Mucosa of descending colon (tissue), 3 donors: ENCODE measurements around the gene ALDH3A2. TPM values are rescaled to one million over a fixed set of nuclear protein-coding genes. Genes with fewer than 3 reads are reported as not detected.

ENCODE experiments used
- ATAC-seq: fragments of 200-7000 bp; cut with Tn5 transposase; one replicate; pipeline ENCODE4 v1.9.1; 2020; ENCODE audit warnings: mild to moderate bottlenecking, moderate library complexity
- DNase-seq, 3 donors: peaks; one replicate each; pipeline ENCODE4 v3.0.0-alpha.2; 2020
- H3K36me3 ChIP-seq: fragments of 200-600 bp; one replicate; pipeline ENCODE4 v1.8.0; 2021; ENCODE audit warnings: low read depth, mild to moderate bottlenecking
- H3K4me1 ChIP-seq: fragments of 200-600 bp; one replicate; pipeline ENCODE4 v1.8.0; 2021; ENCODE audit warnings: low read depth, mild to moderate bottlenecking
- H3K4me3 ChIP-seq: fragments of 200-600 bp; one replicate; pipeline ENCODE4 v1.8.0; 2021; ENCODE audit warnings: mild to moderate bottlenecking
- H3K9me3 ChIP-seq: fragments of 200-600 bp; one replicate; pipeline ENCODE4 v1.8.0; 2021; ENCODE audit warnings: mild to moderate bottlenecking
- CTCF ChIP-seq: fragments of 200-600 bp; IDR thresholded peaks from one replicate; pipeline ENCODE4 v1.8.0; 2022; ENCODE audit warnings: antibody characterized with exemption, mild to moderate bottlenecking
- intact Hi-C, 2 donors: fragments of 100-400 bp; cut with DNase I in 1 of 2; cut with micrococcal nuclease in 1 of 2; formaldehyde crosslinking; loops; one replicate each; pipeline versions ENCODE4 v1.11.0 to v1.11.1; 2022; cut with DNase I, micrococcal nuclease
- total RNA-seq, 3 donors: library from RNA; stranded (reverse); fragmentation: NEBNext Ultra II Directional in 2 of 3; extraction: Animal tissue kit (Norgen Biotek cat#: 25700) in 2 of 3; gene quantifications; one replicate each; pipeline versions ENCODE4 v1.2.1 to v1.2.4, GENCODE V29; 2021 to 2023
- donor health status: DM: no; HTN: no; CAD: no; lungs with moderate emphysema.
- donor health status: DM: no; HTN: no; CAD: no.
- donor health status: DM: no; HTN: yes; CAD: no.

Gene ALDH3A2
- total RNA-seq, 3 donors from 2014 or later = 93.8 to 129 (median 98.1) TPM

DNA sequence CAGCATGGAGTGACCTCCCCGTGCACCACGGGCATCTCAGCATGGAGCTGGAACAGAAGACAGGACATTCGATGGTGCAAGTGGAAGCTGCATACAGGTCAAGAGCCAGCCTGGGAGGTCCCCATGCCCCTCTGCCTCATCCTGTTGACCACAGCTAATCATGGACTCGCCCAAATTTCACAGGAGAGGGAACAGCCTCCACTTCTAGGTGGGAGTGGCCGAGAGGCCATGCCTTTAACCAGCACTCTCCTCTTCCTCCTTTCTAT, 71.6 kb downstream of the ALDH3A2 start:
- H3K4me3 ChIP-seq = no peak overlapping the region
- peak; percentile 6 for ATAC-seq
- no peaks in the 10 kb centered on the region for H3K36me3 ChIP-seq
- intact Hi-C loops = no loop called here
- no peaks in the 10 kb centered on the region for H3K9me3 ChIP-seq
- no peak for TF ChIP-seq CTCF
- peaks cover 17% of the 10 kb centered on the region for H3K4me1 ChIP-seq
- DNase-seq = peak in 1 of 3 donors; percentile 31

GRCh38 chr17:19720631-19721426, 72.3 kb downstream of the ALDH3A2 start:
- intact Hi-C loops = no loop called here
- TF ChIP-seq CTCF = no peak
- ATAC-seq = peak; percentile 65
- H3K9me3 ChIP-seq = no peaks in the 10 kb centered on the region
- peaks cover 17% of the 10 kb centered on the region for H3K4me1 ChIP-seq
- H3K36me3 ChIP-seq = no peaks in the 10 kb centered on the region
- no peak overlapping the region for H3K4me3 ChIP-seq
- peak; percentile 59 to 77 (median 70) for DNase-seq

- no peak overlapping the region for H3K4me3 ChIP-seq
- DNase-seq = peak in 1 of 3 donors; percentile 24
- H3K4me1 ChIP-seq = peaks cover 34% of the 10 kb centered on the region
- H3K36me3 ChIP-seq = no peaks in the 10 kb centered on the region
- no peak for TF ChIP-seq CTCF
- intact Hi-C loops = no loop called here
- H3K9me3 ChIP-seq = no peaks in the 10 kb centered on the region
- no peak for ATAC-seq
Observed at GRCh38 chr17:19723964-19724363, 75.4 kb downstream of the ALDH3A2 start.

- no peaks in the 10 kb centered on the region for H3K36me3 ChIP-seq
- TF ChIP-seq CTCF = no peak
- peaks cover 34% of the 10 kb centered on the region for H3K4me1 ChIP-seq
- no peaks in the 10 kb centered on the region for H3K9me3 ChIP-seq
- peak; percentile 76 for ATAC-seq
- intact Hi-C loops = no loop called here
- no peak overlapping the region for H3K4me3 ChIP-seq
- DNase-seq = peak; percentile 81 to 87 (median 86)
Observed at GRCh38 chr17:19724501-19725420, 76.2 kb downstream of the ALDH3A2 start.

DNA sequence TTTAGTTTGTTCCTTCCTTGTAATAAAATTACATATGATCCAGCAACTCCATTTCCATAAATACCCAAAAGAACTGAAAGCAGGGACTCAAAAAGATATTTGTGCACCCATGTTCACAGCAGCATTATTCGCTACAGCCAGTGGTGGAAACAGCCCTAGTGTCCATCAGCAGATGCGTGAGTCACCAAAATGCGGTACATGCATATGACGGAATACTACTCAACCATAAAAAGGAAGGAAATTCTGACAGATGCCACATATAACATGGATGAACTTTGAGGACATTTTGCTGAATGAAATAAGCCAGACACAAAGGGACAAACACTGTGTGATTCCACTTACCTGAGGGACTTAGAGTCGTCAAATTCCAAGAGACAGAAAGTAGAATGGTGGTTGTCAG, 76.9 kb downstream of the ALDH3A2 start:
- DNase-seq = no peak
- no peak overlapping the region for H3K4me3 ChIP-seq
- peaks cover 29% of the 10 kb centered on the region for H3K4me1 ChIP-seq
- no peak for ATAC-seq
- intact Hi-C loops = no loop called here
- no peak for TF ChIP-seq CTCF
- H3K36me3 ChIP-seq = no peaks in the 10 kb centered on the region
- no peaks in the 10 kb centered on the region for H3K9me3 ChIP-seq
